DOHH2 (cell line): ENCODE results near the gene EGR1.

Experiments
- H3F3A ChIP-seq: fragments of 200-600 bp; sonication (generic), shearing (Covaris generic); 2 replicates; pipeline ENCODE4 v1.6.0; 2016; ENCODE audit warnings: antibody characterized with exemption, mild to moderate bottlenecking; ENCODE audit not compliant: control insufficient read depth, insufficient read depth
- H3K27ac ChIP-seq: fragments of 200-600 bp; sonication (generic); 2 replicates; pipeline ENCODE4 v1.5.1; 2014; ENCODE audit warnings: low read depth, mild to moderate bottlenecking, low read length, moderate library complexity
- H3K27me3 ChIP-seq: fragments of 200-600 bp; sonication (generic); 2 replicates; pipeline ENCODE4 v1.6.1; 2014; ENCODE audit warnings: mild to moderate bottlenecking, low read length, mixed read lengths; ENCODE audit not compliant: control insufficient read depth
- H3K36me3 ChIP-seq: fragments of 200-600 bp; sonication (generic); 2 replicates; pipeline ENCODE4 v1.6.1; 2014; ENCODE audit warnings: mild to moderate bottlenecking, low read length, moderate library complexity, mixed read lengths; ENCODE audit not compliant: control insufficient read depth
- H3K4me1 ChIP-seq: fragments of 200-600 bp; sonication (generic); 2 replicates; pipeline ENCODE4 v1.6.1; 2014; ENCODE audit warnings: mild to moderate bottlenecking, low read length, mixed read lengths; ENCODE audit not compliant: control insufficient read depth
- H3K4me2 ChIP-seq: fragments of 200-600 bp; sonication (generic); 2 replicates; pipeline ENCODE4 v1.6.0; 2014; ENCODE audit warnings: mild to moderate bottlenecking, low read length, moderate library complexity
- H3K4me3 ChIP-seq: fragments of 200-600 bp; sonication (generic); 2 replicates; pipeline ENCODE4 v1.5.1; 2014; ENCODE audit warnings: mild to moderate bottlenecking, low read length, mixed read lengths
- H3K79me2 ChIP-seq: fragments of 200-600 bp; sonication (generic); 2 replicates; pipeline ENCODE4 v1.6.1; 2014; ENCODE audit warnings: mild to moderate bottlenecking, low read length, mixed read lengths; ENCODE audit not compliant: control insufficient read depth
- H3K9me2 ChIP-seq: fragments of 200-600 bp; sonication (generic); replicated peaks from 2 replicates; pipeline ENCODE4 v1.6.1; 2014; ENCODE audit warnings: mild to moderate bottlenecking, low read length, mixed read lengths; ENCODE audit not compliant: control insufficient read depth
- H3K9me3 ChIP-seq: fragments of 200-600 bp; sonication (generic); 2 replicates; pipeline ENCODE4 v1.6.1; 2014; ENCODE audit warnings: antibody characterized with exemption, low read length, mixed read lengths; ENCODE audit not compliant: control insufficient read depth, insufficient read depth
- H4K20me1 ChIP-seq: fragments of 200-600 bp; sonication (generic); 2 replicates; pipeline ENCODE4 v1.6.0; 2014; ENCODE audit warnings: low read depth, mild to moderate bottlenecking, antibody characterized with exemption, low read length, moderate library complexity; ENCODE audit not compliant: control insufficient read depth, insufficient read depth
- CTCF ChIP-seq: fragments of 200-600 bp; sonication (generic); IDR thresholded peaks from one replicate; pipeline ENCODE4 v1.5.1; 2014; ENCODE audit warnings: antibody characterized with exemption, mild to moderate bottlenecking, low read depth, low read length; ENCODE audit not compliant: poor library complexity, severe bottlenecking
- EZH2phosphoT487 ChIP-seq: fragments of 200-600 bp; sonication (generic); IDR thresholded peaks from 2 replicates; pipeline ENCODE4 v1.6.1; 2017; ENCODE audit warnings: borderline replicate concordance, mild to moderate bottlenecking, antibody characterized with exemption, low read length, moderate library complexity, mixed read lengths

Gene EGR1

GRCh38 chr5:138467711-138468132, 2.4 kb downstream of the EGR1 start:
- no peak overlapping the region for H3K4me2 ChIP-seq
- no peaks in the 10 kb centered on the region for H3K79me2 ChIP-seq
- H3K9me3 ChIP-seq = no peaks in the 10 kb centered on the region
- H3F3A ChIP-seq = no peaks in the 10 kb centered on the region
- TF ChIP-seq CTCF (no peak), EZH2phosphoT487 (no peak)
- no peak overlapping the region for H3K27ac ChIP-seq
- no peaks in the 10 kb centered on the region for H3K9me2 ChIP-seq
- peaks cover 24% of the 10 kb centered on the region for H3K27me3 ChIP-seq
- H4K20me1 ChIP-seq = no peaks in the 10 kb centered on the region
- H3K4me3 ChIP-seq = no peak overlapping the region
- no peaks in the 10 kb centered on the region for H3K36me3 ChIP-seq
- H3K4me1 ChIP-seq = peaks cover 14% of the 10 kb centered on the region

- H3K27ac ChIP-seq = no peak overlapping the region
- peaks cover 12% of the 10 kb centered on the region for H3K4me1 ChIP-seq
- H3K9me2 ChIP-seq = no peaks in the 10 kb centered on the region
- no peaks in the 10 kb centered on the region for H3F3A ChIP-seq
- no peaks in the 10 kb centered on the region for H3K79me2 ChIP-seq
- H4K20me1 ChIP-seq = no peaks in the 10 kb centered on the region
- H3K9me3 ChIP-seq = no peaks in the 10 kb centered on the region
- no peaks in the 10 kb centered on the region for H3K36me3 ChIP-seq
- no peak overlapping the region for H3K4me2 ChIP-seq
- peaks cover 24% of the 10 kb centered on the region for H3K27me3 ChIP-seq
- no peak overlapping the region for H3K4me3 ChIP-seq
- TF ChIP-seq EZH2phosphoT487 (no peak), CTCF (no peak)
Observed at GRCh38 chr5:138468133-138468965, 3.1 kb downstream of the EGR1 start.

GRCh38 chr5:138468966-138469539, 3.8 kb downstream of the EGR1 start:
- H3K4me2 ChIP-seq = no peak overlapping the region
- H3K9me3 ChIP-seq = no peaks in the 10 kb centered on the region

More at GRCh38 chr5:138468966-138469539, 3.8 kb downstream of the EGR1 start:
- Histone ChIP-seq H3K4me3 (no peak overlapping the region), H3K4me1 (peaks cover 7% of the 10 kb centered on the region), H3K36me3 (no peaks in the 10 kb centered on the region), H3K79me2 (no peaks in the 10 kb centered on the region), H3K27me3 (peaks cover 27% of the 10 kb centered on the region), H3K9me2 (no peaks in the 10 kb centered on the region), H4K20me1 (no peaks in the 10 kb centered on the region), H3K27ac (no peak overlapping the region), H3F3A (no peaks in the 10 kb centered on the region)
- TF ChIP-seq EZH2phosphoT487 (no peak), CTCF (no peak)
